NCI-H2196 (cell line): Measurements from ENCODE around the gene DEFB129.
"Not testable (repeated sequence)": the region's sequence is repeated elsewhere in the genome, so short reads cannot be mapped to it uniquely, and the experiment has no call there.

Experiments used
- DNase-seq: peaks from one replicate; lab custom pipeline; 2025; ENCODE audit not compliant: unreplicated experiment; lab: John Stamatoyannopoulos, UW

Gene DEFB129, protein sequence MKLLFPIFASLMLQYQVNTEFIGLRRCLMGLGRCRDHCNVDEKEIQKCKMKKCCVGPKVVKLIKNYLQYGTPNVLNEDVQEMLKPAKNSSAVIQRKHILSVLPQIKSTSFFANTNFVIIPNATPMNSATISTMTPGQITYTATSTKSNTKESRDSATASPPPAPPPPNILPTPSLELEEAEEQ

DNA sequence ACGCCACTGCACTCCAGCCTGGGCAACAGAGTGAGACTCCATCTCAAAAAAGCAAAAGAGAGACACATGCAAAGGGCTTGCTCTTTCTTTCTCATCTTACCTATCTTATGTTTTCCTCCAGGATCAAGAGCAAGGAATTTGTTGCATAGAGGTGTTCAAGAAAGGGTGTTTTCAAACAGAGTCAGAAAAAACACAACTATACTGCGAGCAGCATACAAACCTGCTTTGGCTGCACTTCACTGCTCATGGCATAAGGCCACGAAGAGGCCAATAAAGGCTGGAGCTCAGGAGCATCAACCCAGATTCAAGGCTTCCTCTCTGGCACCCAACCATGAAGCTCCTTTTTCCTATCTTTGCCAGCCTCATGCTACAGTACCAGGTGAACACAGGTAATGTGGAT is at the start of gene DEFB129:
DEFB129 (plus strand) TSS at position 301 of the 400 bp plus-strand sequence; CDS start at position 332, 31 bp downstream.
- DNase-seq, result no peak

DNA sequence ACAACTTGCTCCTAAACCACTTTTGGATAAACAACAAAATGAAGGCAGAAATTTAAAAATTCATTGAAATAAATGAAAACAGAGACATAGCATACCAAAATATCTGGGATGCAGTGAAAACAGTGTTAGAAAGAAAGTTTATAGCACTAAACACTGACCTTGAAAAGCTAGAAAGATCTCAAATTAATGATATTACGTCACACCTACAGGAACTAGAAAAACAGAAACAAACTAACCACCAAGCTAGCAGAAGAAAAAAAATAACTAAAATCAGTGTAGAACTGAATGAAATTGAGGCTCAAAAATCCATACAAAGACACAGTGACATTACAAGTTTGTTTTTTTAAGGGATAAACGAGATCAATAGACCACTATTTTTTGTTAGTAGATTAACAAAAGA is 42.8 kb upstream of the DEFB129 start:
- no peak for DNase-seq

DNA sequence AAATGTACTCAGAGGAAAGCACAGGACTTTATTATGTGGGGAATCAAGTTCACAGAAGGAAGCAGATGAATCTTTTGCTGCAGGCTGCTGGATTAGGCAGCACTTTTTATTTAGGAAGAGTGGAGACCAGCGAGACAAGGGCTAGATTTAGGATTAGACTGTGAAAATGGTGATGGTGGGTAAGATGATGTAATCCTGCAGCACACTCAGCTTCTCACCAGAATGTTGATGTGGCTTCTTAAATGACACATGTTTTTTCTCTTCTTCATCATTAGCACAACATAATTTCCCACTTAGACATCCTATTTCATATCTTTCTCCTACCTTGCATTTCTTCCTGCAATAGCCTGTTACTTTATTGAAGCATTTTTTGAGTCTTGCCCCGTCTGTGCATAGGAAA is 39.3 kb upstream of the DEFB129 start:
- no peak for DNase-seq

DNA sequence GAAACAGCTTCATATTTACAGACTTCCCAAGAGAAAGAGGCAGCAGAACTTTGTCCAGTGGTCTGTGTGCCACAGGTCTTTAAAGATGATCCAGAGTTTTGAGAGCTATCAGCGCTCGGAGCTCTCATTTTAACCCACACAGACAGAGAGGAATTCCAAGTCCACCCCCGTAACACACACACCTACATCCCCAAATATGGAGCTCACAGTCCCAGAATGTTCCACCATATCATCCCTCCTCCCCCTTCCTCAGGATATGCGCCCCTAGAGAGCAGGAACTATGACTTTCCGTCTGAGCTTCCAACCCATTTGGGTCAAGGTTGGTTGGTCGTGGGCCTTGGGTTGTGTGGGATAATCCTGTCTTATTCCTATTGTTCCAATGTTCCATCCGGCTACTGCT is 37.4 kb upstream of the DEFB129 start, which contains the start of gene DEFB128:
DEFB128 (minus strand) TSS at position 101 of the 400 bp plus-strand sequence; CDS start at position 13, 88 bp downstream.
- DNase-seq, result no peak

DNA sequence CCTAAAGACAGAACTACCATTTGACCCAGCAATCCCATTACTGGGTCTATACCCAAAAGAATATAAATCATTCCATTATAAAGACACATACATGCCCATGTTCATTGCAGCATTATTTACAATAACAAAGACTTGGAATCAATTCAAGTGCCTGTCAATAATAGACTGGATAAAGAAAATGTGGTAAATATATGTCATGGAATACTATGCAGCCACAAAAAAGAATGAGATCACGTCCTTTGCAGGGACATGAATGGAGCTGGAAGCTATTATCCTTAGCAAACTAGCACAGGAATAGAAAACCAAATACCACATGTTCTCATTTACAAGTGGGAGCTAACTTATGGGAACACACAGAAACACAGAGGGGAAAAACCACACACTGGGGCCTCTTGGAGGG is 28.8 kb upstream of the DEFB129 start:
- DNase-seq, result no peak

DNA sequence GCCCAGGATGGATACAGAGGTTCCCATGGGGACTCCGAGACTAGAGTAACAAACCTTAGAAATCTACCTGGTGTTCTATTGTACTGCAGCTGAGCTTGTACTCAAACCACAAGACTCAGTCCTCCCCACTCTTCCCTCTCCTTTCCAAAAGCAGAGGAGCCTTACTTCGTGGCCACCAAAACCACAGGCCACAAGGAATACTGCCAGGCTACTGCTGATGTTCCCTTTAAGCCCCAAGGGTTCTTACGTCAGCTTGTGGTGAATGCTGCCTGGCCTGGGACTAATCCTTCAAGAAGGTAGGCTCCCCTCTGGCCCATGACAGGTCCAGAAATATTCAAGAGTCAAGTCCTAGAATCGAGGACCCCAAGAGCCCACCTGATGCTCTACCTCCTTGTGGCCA is 27.1 kb upstream of the DEFB129 start:
- no peak for DNase-seq

DNA sequence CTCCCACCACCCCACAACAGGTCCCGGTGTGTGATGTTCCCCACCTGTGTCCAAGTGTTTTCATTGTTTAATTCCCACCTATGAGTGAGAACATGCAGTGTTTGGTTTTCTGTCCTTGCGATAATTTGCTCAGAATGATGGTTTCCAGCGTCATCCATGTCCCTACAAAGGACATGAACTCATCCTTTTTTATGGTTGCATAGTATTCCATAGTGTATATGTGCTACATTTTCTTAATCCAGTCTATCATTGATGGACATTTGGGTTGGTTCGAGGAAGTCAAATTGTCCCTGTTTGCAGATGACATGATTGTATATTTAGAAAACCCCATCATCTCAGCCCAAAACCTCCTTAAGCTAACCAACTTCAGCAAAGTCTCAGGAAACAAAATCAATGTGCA is 23.4 kb upstream of the DEFB129 start:
- DNase-seq, result not testable (repeated sequence)

DNA sequence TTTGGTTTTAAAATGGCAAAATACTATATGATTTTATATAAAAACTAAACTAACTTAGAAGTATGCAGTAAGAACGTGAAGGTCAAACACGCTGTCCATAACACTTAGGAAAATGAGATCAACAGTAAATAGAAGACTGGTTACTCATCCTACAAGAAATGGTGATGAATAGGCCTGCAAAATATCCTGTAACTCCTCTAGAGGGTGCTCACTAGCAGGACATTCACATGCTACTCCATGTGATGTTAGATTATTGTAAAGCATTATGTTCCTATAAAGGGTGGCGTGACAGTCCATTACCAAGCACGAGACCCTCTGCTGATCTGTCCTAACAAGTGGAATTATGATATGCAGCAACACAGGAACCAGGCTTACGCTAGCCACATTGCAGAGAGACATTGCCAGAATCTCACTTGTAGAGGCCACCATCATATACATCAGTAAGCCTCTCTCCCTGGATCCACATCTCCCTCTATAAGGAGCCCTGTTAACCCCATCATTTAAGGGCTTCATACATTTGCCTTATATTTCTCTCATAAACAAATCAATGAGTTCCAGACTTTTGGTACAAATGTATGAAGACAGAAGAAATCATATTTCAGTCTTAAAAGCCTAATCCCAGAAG is 18.0 kb upstream of the DEFB129 start:
- DNase-seq, result peak; percentile 28

DNA sequence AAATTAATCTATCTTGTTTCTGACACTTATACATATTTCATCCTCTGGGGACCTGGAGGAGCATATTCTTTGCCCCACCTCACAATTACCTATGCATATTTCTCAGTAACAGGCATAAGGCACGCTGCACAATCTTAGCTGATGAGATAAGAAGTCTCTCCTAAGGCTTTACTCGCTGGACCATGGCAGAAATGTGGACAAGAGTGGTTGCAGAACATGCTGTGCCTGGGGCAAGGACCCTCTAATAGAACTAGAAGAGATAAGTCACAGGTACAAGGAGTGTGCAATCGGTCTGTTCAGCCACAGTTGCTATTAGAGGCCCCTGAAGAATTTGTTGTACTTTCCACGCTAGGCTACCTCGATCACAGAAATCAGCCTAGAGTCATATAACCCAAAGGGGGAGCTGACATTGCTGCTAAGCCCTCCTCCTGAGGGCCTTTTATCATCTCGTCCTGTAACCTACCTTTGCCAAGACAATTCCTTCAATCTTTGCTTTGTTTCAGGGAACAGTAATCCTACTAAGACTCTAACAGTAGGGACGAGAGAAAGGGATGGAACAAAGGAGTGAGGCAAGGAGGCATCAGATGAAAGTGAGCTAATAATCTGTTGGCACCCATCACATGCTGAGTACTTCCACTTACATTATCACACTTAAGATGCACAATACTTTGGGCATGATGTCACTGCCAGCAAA is 16.1 kb upstream of the DEFB129 start:
- DNase-seq, result no peak

DNA sequence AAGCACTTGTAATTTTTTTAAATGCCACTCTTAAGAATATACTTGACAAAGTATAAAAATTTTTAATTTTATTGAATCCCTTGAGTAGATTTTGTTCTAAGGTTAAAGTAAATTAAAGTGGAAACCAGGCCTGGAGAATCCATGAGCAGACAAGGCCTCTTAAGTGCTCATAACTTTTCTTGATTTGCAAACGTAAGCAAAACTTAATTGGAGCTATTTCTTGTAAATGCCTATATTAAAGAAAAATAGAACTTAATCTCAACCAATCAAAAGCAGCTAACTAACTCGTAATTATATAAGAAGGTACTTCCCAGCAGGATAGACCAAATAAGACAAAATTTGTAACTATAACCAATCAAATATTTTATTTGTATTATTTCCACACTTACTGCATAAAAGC is 12.7 kb upstream of the DEFB129 start:
- no peak for DNase-seq

DNA sequence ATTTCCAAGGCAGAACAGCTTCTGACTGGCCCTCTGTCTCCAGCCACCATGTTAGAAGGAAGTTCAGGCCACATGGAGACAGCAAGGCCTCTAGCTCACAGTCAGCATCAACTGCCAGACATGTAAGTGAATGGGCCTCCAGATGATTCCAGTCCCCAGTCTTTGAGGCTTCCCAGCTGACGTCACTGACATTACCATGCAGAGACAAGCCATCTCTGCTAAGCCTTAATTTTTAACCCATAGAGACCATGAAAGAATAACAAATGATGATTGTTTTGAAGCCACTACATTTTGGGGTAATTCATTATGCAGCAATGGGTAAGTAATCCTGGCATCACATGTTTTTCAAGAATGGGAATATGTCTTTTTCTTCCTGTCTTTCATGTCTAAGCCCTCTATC is 11.3 kb upstream of the DEFB129 start:
- DNase-seq, result no peak

DNA sequence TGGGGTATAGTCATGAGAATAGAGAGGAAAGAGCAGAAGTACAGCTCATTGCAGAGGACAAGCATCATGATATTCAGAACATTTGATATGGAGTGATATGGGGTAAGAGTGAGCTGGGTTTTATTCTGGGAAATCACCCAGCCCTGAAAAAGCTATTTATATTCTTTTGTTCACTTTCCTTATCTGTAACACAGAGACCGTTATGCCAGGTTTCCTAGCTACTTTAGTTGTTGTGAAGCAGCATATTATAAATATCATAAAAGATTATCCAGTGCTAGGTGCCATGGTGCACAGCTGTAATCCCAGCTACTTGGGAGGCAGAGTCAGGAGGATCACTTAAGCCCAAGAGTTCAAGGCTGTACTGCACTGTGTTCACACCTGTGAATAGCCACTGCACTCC is 9.8 kb upstream of the DEFB129 start:
- no peak for DNase-seq

DNA sequence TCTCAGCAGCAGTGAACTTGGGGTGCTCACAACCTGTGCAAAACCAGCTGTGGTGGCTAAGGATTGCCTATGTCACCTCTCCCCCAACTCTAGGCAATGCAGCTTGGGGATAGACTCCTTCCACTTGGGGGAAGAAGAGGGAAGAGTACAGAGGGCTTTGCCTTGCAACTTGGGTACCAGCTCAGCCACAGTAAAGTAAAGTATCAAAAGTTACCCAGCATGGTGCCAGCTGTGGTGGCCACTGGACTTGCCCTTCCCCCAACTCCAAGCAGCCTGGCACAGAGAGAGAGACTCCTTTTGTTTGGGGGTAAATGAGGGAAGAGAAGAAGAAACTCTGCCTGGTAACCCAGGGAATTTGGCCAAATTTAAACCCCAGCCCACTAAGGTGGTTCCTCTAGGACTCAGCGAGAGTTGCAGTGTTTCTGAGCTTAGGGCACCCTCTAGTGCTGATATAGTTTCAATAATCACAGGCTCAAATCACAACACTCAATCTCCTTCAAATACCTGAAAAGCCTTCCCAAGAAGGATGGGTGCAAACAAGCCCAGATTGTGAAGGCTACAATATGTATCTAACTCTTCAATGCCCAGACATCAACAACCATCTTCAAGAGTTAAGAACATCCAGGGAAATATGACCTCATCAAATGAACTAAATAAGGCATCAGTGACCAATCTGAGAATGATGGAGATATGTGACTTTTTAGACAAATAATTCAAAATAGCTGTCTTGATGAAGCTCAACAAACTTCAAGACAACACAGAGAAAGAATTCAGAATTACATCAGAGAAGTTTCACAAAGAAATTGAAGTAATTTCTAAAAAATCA is 7.6 kb upstream of the DEFB129 start:
- peak; percentile 31 for DNase-seq

DNA sequence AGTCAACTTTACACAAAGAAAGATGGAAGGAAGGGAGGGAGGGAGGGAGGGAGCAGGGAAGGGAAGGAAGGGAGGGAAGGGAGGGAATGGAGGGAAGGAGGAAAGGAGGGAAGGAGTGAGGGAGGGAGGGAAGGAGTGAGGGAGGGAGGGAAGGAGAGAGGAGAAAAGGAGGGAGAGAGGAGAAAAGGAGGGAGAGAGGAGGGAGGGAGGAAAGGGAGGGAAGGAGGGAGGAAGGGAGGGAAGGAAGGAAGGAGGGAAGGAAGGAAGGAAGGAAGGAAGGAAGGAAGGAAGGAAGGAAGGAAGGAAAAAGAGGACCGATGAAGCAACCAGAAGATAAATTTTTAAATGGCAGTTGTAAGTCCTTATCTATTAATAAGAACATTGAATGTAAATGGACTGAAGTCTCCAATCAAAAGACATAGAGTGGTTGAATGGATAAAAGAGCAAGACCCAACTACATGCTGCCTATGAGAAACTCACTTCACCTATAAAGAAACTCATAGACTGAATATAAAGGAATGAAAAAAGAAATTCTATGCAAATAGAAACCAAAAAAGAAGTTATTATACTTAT is 5.7 kb upstream of the DEFB129 start:
- no peak for DNase-seq

DNA sequence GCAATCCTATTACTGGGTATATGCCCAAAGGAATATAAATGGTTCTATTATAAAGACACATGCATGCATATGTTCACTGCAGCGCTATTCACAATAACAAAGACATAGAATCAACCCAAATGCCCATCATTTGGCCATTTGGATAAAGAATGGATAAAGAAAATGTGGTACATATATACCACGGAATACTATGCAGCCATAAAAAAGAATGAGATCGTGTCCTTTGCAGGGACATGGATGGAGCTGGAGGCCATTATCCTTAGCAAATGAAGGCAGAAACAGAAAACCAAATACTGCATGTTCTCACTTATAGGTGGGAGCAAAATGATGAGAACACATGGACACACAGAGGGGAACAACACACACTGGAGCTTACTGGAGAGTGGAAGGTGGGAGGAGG is 1.2 kb upstream of the DEFB129 start:
- DNase-seq, result not testable (repeated sequence)

DNA sequence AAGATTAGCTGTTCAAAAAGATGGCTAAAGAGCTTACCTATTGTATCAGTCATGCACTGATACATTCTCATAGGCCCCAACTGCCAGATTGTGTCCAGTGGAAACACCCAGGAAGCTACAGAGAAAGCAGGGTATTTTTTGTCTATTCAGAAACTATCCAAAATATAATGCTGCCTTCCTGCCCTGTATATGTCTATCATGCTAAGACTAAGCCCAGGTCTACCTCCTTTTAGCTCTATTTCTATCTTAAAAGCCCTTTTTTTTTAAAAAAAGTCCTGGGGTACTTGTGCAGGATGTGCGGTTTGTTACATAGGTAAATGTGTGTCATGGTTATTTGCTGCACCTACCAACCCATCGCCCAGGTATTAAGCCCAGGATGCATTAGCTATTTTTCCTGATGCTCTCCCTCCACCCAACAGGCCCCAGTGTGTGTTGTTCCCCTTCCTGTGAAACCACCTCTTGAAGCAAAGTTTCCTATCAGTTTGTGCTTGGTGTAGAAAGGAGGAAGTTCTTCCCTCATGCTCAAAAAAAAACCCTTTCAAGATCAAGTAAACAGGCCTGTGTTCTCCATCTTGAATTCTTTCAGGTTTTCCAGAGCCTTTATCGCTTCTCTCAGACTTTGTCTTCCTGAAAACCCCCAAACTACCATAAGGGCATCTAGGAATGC is 514 bp downstream of the DEFB129 start:
- DNase-seq, result no peak

DNA sequence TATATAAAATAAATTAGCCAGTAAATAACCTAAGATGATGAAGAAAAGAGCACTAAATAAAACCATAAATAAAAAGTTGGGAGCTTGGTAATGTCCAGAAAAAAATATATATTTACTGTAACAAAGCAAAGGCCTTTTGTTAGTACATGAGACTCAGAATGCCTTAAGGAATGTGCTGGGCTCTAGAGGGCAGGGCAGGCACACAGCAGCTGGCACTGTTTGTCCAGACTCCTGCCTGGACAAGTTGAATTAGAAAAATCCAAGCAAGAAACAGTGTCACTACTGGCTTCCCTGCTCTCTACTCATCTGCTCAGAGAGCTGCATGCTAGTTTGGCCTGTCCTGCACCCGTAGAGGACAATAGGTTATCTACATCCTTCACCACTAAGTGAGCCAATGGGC is 8.8 kb downstream of the DEFB129 start:
- DNase-seq, result peak; percentile 8

DNA sequence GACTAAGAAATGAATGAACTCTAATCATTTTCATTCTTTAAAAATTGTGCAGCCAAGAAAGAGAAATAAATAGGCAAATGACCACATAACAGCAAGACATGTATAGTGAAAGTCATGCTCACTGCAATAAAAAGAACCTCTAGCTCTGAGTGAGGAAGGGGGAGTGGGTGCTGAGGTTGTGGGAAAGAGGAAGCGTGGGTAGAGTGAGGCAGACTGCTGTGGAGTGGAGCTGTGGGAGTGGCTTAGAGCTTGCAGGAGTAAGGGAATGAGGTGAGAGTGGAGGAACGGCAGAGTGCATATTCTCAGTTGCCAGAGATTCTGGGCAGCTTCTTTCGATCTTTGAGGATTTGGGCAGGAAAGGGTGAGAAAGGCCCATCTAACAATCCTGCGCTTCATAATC is 10.4 kb downstream of the DEFB129 start:
- DNase-seq, result no peak

DNA sequence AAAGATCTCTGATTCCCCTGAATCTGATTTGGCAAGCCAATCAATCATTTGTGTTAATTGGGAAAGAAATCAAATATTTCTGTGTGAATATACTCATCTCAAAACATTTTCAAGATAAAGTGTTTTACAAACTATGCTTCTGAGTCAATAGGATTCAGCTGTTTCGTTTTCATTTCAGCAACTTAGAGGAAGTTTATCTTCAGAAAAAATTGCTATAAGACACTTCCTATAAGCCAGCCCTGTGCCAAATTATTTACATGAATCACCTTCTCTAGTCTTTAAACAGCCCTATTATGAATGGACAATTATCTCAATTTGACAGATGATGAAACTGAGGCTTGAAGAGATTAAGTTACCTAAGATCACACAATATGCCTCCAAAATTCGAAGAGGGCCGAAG is 10.9 kb downstream of the DEFB129 start:
- DNase-seq, result no peak

DNA sequence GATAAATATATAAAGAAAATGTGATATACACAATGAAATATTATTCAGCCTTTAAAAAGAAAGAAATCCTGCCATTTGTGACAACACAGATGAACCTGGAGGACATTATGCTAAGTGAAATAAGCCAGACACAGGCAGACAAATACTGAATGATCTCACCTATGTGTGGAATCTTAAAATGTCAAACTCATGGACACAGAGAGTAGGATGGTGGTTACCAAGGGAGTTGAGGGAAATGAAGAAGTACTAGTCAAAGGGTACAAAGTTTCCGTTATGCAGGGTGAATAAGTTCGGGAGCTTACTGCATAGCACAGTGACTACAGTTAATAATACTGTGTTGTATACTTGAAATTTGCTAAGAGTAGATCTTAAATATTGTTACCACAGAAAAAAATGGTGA is 15.8 kb downstream of the DEFB129 start:
- no peak for DNase-seq

DNA sequence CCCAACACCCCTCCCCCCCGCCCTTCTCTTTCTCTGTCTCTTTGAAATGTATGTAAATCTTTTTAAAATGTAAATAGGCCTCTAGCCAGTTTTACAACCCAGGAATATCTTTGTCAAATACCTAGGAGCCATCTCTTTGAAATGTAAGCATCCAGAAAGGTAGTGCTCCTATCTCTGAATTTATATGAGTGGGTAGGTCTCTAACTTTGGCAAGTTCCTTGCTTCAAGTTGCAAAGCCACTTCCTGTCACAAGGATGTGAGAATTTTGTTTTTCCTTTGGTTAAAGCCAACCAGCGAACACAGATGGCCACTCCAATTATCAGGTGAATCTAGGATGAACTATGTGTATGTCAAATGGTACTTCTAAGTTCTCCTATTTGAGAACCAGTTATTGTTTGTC is 24.3 kb downstream of the DEFB129 start:
- DNase-seq, result no peak
